GM19468 (cell line): ENCODE measurements around the gene SLC5A4.
"Not testable (repeated sequence)": the region's sequence is repeated elsewhere in the genome, so short reads cannot be mapped to it uniquely, and the experiment has no call there.

Source experiments
- ATAC-seq: cut with Tn5 transposase; IDR thresholded peaks from one replicate; pipeline ENCODE4 v1.9.1; 2021; ENCODE audit warnings: mild to moderate bottlenecking, moderate library complexity, moderate number of reproducible peaks; ENCODE audit not compliant: unreplicated experiment; ENCODE audit errors: extremely low read depth

SLC5A4 gene

DNA sequence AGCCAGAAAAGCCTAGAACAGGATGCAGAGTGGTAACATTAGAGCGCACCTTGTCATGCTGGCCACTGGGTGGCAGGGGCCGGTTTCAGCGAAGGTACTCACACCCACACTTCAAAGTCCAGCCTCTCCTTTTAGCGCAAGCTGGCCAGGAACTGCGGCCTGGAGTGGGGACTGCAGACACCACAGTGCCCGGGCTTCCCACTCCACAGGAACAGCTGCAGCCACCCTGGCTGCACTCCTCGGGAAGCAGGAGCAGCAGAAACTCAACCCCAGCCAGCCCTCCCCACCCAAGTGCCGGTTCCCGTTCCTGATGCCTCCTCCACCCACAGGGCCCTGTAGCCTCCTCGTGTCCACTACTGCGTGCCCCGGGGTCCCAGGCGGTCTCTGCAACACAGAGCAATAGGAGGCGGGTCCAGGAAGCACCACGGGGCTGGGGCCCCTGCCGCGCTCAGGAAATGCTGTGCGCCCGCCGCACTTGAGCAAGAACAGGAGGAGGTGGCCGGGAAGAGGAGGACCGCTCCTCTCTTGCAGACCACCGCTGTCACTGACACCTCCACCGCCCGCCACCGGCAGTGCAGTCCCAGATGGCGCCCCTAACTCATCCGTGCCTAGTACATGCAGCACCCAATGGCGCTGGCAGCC, 52.5 kb downstream of the SLC5A4 start:
- no peak for ATAC-seq

GRCh38 chr22:32202161-32202538, 53.0 kb downstream of the SLC5A4 start:
- ATAC-seq: no peak

DNA sequence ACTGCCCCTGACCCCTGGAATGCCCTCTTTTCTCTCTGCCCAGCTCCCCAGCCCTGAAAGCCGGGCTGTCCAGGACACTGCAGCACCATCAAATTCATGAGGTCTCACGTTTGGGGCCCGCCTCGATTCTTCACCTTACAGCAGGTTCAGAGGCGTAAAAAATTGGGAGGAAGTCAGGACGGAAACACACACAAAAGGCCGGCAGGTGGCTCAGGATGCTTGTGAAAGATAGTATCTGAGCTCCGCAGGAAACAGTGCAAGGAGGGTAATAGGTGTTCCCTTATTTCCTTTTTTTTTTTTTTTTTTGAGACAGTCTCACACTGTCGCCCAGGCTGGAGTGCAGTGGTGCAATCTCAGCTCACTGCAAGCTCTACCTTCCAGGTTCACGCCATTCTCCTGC, 54.4 kb downstream of the SLC5A4 start:
- no peak for ATAC-seq

GRCh38 chr22:32199961-32200360, 55.2 kb downstream of the SLC5A4 start:
- no peak for ATAC-seq

DNA sequence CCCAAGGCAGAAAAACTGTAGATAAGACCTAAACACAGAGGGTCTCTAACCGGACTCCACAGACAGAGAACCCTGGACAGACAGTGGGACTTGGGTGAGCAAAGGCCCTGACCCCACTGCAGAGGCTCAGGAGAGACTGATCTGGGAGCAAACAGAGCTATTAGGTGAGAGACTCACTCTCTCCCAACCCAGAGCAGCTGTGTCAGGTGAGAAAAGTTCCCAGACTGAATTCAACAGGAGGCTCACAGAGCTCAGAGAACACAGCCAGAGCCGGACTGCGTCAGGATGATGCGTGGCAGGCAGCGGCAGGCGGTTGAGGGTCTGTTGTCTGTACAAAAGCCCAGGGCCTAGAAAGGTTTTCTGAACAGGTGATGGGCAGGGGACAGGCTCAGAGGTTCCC, 55.8 kb downstream of the SLC5A4 start:
- no peak for ATAC-seq

- ATAC-seq: not testable (repeated sequence)
Measured at GRCh38 chr22:32197553-32198226, 57.5 kb downstream of the SLC5A4 start.

DNA sequence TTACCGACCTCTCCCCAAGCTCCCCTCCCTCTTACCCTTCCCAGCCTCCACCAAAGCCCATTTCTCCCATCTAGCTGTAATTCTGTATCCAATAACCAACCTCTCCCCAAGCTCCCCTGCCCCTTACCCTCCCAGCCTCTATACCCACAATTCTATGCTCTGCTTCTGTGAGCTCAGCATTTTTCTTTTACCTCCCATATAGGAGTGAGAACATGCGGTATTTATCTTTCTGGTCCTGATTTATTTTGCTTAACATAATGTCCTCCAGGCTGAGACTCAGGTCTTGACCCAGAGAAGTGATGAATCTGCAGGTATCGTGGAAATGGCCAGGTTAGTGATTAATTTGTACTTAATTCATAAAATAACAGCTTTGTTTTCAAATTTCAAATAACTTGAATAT, 59.2 kb downstream of the SLC5A4 start:
- ATAC-seq: not testable (repeated sequence)

DNA sequence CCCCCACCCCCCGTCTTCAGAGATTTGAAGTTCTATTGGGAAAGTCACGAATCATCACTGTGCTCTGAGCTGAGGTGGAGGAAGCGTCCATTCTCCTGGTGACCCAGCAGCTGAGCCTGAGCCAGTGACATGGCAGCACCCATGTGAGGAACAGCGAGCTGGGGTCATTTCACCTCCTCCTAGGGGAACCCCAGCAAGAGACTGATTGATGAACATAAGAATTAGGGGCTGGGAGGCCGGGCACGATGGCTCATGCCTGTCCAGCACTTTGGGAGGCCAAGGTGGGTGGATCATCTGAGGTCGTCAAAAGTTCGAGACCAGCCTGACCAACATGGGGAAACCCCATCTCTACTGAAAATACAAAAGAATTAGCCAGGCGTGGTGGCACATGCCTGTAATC, 61.8 kb downstream of the SLC5A4 start:
- ATAC-seq: not testable (repeated sequence)

GRCh38 chr22:32191021-32191420, 64.1 kb downstream of the SLC5A4 start:
- not testable (repeated sequence) for ATAC-seq

DNA sequence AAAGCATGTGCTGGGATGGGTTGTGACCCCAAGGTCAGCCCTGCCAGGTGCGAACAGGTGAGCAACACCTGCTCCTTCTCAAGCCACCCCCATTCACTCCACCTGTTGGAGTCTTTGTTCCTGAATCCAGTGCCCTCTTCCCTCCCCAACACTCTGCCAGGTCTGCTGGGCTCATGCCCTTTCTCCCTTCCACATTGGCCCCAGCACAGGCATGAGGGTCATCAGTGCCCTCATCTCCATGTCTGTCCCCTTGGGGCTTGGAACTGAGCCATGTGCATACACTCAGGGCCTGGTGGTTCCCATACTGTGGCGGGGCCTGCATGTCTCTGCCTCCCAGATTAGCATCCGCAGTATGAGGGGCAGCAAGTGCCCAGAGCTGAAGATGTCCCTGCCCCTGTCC, 69.3 kb downstream of the SLC5A4 start:
- ATAC-seq: no peak

DNA sequence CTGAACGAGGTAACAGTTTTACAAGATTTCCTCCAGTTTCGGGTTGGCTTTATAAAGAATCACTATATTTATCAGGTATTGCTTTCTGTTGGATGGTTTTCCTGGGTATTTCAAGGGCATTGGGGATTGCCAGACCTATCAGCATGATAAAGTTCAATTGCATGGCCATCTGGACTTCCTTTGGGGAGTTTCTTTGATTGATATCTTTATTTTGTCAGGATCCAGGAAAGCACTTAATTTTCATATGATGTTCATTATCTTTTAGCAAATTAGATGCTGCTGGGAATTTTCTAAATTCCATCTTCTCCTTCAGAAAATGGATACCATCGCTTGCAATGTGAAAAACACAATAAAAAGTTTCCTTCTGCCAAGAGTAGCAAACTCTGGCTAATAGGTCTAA, 71.5 kb downstream of the SLC5A4 start:
- ATAC-seq: no peak

- no peak for ATAC-seq
Measured at GRCh38 chr22:32181043-32181442, 74.1 kb downstream of the SLC5A4 start.

GRCh38 chr22:32177221-32177765, 77.9 kb downstream of the SLC5A4 start:
- ATAC-seq: no peak

DNA sequence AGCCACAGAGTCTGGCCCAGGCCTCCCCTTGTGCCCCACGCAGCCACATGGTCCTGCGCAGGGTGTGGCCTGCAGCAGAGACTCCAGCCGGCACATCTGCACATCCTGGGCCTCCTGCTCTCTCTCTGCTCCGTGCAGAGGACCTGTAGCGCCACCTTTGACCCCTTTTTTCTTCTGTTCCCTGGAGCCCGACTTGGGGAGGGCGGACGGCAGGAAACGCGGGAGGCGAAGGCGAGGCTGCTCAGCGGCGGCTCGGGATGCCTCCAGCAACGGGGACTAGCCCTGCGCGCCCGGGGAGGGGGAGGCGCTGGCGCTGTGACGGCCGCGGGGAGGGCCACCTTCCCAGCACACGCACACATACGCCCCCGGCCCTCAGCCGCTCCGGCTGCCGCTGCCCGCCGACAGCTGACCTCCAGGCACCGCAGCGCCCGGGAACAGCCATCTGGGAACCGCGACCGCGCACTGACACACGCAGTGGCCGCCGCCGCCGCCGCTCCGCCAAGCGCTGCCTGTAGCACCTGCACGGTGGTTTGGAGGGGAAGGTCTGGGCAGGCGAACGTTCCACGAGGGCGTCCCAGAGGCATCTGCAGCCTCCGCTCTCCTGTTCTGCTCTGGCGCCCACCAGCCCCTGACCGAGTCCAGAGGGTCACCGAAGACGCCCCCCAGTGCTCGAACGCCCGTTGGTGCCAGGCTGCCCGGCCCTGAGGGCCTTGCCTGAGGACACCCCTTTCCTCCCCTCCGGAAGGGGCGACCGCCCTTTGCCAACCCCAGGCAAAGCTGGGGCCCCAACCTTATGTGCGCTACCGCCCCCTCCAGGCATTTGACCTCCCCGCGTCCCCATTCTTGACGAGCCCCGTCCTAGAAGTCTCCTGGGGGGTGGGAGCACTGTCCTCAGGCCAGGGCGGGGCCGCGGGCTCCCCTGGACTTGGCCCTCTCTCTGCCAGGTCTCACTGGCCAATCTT, 79.2 kb downstream of the SLC5A4 start:
- no peak for ATAC-seq

GRCh38 chr22:32175115-32175514, 80.0 kb downstream of the SLC5A4 start:
- ATAC-seq: no peak
